ENCODE measurements around the gene PIK3C2A. TPM values are rescaled to one million over a fixed set of nuclear protein-coding genes. Genes with fewer than 3 reads are reported as not detected.

Gene PIK3C2A
- total RNA-seq, 2 donors from 2014 or later: 21.4 to 40.0 TPM

DNA sequence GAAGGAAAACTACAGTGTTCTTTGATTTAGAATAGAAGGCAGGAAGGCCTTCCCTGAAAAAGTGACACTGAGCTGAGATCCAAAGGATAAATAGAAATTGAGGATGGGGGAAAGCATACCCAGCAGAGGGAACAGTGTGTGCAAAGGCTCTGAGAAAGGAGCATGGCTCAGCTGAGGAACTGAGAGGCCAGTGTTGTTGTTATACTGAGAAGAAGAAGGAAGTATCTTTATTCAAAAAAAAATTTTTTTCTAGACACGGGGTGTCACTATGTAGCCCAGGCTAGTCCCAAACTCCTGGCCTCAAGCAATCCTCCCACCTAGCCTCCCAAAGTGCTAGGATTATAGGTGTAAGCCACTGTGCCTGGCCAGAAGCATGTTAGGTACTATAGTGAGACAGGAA is 3.5 kb upstream of the PIK3C2A start:
- WGBS, 2 donors: 85 to 86% methylated on average over 1 of the region's 1 CpG
- Histone ChIP-seq H3K4me1 (peaks cover 21% of the 10 kb centered on the region), H3K27ac (no peak overlapping the region), H3K27me3 (no peaks in the 10 kb centered on the region), H3K36me3 (replicated peaks in 1 of 2; ENCODE audit: insufficient read depth in 1 of 2, low read depth in 2 of 2) (no peaks in the 10 kb centered on the region), H3K9me3 (no peaks in the 10 kb centered on the region), H3K4me3 (no peak overlapping the region)
- no peak for ATAC-seq
- TF ChIP-seq CTCF (IDR thresholded peaks at IDR 0.05): no peak
- TF ChIP-seq POLR2A (IDR thresholded peaks at IDR 0.05): no peak
- intact Hi-C loops (cut with DNase I): loop anchor here (10.0 kb wide), 1 partner anchor 64 kb away; the partner anchor contains the start of gene NUCB2
- no peak for DNase-seq

GRCh38 chr11:17209939-17210245 is 2.1 kb upstream of the PIK3C2A start:
- Histone ChIP-seq H3K27ac (peak overlapping the region in 3 of 4 donors; percentile 96 to 99 (median 98)), H3K27me3 (no peaks in the 10 kb centered on the region), H3K9me3 (no peaks in the 10 kb centered on the region), H3K36me3 (replicated peaks in 1 of 2; ENCODE audit: insufficient read depth in 1 of 2, low read depth in 2 of 2) (no peaks in the 10 kb centered on the region), H3K4me1 (peaks cover 27% of the 10 kb centered on the region), H3K4me3 (no peak overlapping the region)
- 82 to 100% methylated on average over 1 of the region's 1 CpG for WGBS, 2 donors
- DNase-seq (no peak), ATAC-seq (no peak)
- TF ChIP-seq CTCF (IDR thresholded peaks at IDR 0.05) (no peak), POLR2A (IDR thresholded peaks at IDR 0.05) (no peak)
- intact Hi-C loops (cut with DNase I): loop anchor here (10.0 kb wide), 1 partner anchor 65 kb away; the partner anchor contains the start of gene NUCB2

GRCh38 chr11:17208257-17208999 is 642 bp upstream of the PIK3C2A start:
- ATAC-seq: peak; percentile 79
- WGBS, 2 donors: 1 to 2% methylated on average over 14 to 26 of the region's 26 CpGs
- no peaks in the 10 kb centered on the region for H3K27me3 ChIP-seq
- H3K9me3 ChIP-seq: no peaks in the 10 kb centered on the region
- peak in 1 of 7 experiments; percentile 3 for TF ChIP-seq CTCF (IDR thresholded peaks at IDR 0.05)
- TF ChIP-seq POLR2A (IDR thresholded peaks at IDR 0.05): no peak
- H3K27ac ChIP-seq: peak overlapping the region; percentile 96 to 99 (median 98)
- DNase-seq: peak; percentile 69 to 85 (median 80)
- peak overlapping the region; percentile 75 to 86 for H3K4me3 ChIP-seq
- H3K4me1 ChIP-seq: peaks cover 31% of the 10 kb centered on the region
- intact Hi-C loops (cut with DNase I): no loop called here
- no peaks in the 10 kb centered on the region for H3K36me3 ChIP-seq (replicated peaks in 1 of 2; ENCODE audit: insufficient read depth in 1 of 2, low read depth in 2 of 2)

- no peaks in the 10 kb centered on the region for H3K36me3 ChIP-seq (replicated peaks in 1 of 2; ENCODE audit: insufficient read depth in 1 of 2, low read depth in 2 of 2)
- H3K4me1 ChIP-seq: peaks cover 41% of the 10 kb centered on the region
- WGBS, 2 donors: 41 to 42% methylated on average over 2 of the region's 2 CpGs
- no peaks in the 10 kb centered on the region for H3K27me3 ChIP-seq
- H3K9me3 ChIP-seq: no peaks in the 10 kb centered on the region
- H3K27ac ChIP-seq: peak overlapping the region in 3 of 4 donors; percentile 96 to 99 (median 98)
- no peak overlapping the region for H3K4me3 ChIP-seq
- no peak for TF ChIP-seq POLR2A (IDR thresholded peaks at IDR 0.05)
- no peak for TF ChIP-seq CTCF (IDR thresholded peaks at IDR 0.05)
- ATAC-seq: no peak
- intact Hi-C loops (cut with DNase I): no loop called here
- no peak for DNase-seq
Observed at GRCh38 chr11:17206463-17206862, 1.3 kb downstream of the PIK3C2A start.

GRCh38 chr11:17197431-17197898 is 10.3 kb downstream of the PIK3C2A start:
- peaks cover 0 to 1% of the 10 kb centered on the region in 2 donors for H3K36me3 ChIP-seq (replicated peaks in 1 of 2; ENCODE audit: insufficient read depth in 1 of 2, low read depth in 2 of 2)
- intact Hi-C loops (cut with DNase I): no loop called here

More at GRCh38 chr11:17197431-17197898, 10.3 kb downstream of the PIK3C2A start:
- Histone ChIP-seq H3K4me3 (no peak overlapping the region), H3K27ac (no peak overlapping the region), H3K27me3 (no peaks in the 10 kb centered on the region), H3K4me1 (peaks cover 17% of the 10 kb centered on the region), H3K9me3 (no peaks in the 10 kb centered on the region)
- ATAC-seq (no peak), DNase-seq (no peak)
- no peak for TF ChIP-seq POLR2A (IDR thresholded peaks at IDR 0.05)
- no peak for TF ChIP-seq CTCF (IDR thresholded peaks at IDR 0.05)

Data from body of pancreas (tissue), 4 donors.